Stimulated activated CD8-positive, alpha-beta memory T cell treated with anti-CD3 and anti-CD28 coated beads, Interleukin-15, amount 100 ng/mL, for 1 hour (primary cell): ENCODE data around the gene ST6GAL1.
A peak's percentile ranks its signal among the peaks of the same experiment; 100 is the strongest.
"Not testable (repeated sequence)": the region's sequence is repeated elsewhere in the genome, so short reads cannot be mapped to it uniquely, and the experiment has no call there.

Source experiments
- DNase-seq: peaks from one replicate; pipeline ENCODE4 v3.0.0-alpha.2; 2020; ENCODE audit warnings: low read depth

Gene ST6GAL1, protein sequence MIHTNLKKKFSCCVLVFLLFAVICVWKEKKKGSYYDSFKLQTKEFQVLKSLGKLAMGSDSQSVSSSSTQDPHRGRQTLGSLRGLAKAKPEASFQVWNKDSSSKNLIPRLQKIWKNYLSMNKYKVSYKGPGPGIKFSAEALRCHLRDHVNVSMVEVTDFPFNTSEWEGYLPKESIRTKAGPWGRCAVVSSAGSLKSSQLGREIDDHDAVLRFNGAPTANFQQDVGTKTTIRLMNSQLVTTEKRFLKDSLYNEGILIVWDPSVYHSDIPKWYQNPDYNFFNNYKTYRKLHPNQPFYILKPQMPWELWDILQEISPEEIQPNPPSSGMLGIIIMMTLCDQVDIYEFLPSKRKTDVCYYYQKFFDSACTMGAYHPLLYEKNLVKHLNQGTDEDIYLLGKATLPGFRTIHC

DNA sequence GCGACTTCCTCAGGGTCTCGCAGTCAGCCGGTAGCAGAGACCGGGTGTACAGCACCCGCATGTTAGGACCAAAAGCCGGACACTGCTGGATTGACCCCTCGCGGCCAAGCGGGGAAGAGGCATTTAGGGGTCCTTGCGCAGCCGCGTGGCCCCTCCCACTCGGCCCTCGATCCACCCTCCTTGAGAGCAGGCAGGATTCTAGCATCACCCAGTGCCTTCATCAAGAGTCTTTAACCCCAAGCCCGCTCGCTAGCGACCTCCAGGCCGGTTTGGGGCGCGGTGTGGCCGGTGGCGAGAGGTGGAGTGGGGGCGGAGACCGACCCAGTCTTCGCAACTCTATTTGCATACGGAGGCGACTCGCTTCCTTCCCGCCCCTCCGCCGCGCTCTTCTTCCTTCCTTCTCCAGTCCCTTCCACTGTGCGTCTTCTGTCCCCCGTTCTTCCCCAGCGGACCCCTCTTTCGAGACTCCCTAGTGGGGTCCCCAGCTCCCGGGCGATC is at the start of gene ST6GAL1:
Gene ST6GAL1 (plus strand): TSS at position 384 of the 498 bp plus-strand sequence. CDS start 112,178 bp downstream, outside the sequence.
- DNase-seq: peak; percentile 29

DNA sequence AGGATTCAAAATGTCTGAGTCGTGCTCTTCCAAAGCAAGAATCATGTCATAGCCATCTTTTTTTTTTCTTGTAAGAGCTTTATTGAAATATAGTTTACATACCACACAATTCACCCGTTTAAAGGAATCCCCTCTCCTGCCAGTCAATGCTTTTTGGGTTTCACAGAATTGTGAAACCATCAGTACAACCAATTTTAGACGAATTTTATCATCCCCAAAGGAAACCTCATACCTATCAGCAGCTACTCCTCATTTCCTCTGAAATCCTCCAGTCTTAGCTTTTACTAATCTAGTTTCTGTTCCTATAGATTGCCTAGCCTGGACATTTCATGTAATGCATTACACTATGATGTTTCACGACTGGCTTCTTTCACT is 48.2 kb upstream of the ST6GAL1 start:
- DNase-seq: no peak

DNA sequence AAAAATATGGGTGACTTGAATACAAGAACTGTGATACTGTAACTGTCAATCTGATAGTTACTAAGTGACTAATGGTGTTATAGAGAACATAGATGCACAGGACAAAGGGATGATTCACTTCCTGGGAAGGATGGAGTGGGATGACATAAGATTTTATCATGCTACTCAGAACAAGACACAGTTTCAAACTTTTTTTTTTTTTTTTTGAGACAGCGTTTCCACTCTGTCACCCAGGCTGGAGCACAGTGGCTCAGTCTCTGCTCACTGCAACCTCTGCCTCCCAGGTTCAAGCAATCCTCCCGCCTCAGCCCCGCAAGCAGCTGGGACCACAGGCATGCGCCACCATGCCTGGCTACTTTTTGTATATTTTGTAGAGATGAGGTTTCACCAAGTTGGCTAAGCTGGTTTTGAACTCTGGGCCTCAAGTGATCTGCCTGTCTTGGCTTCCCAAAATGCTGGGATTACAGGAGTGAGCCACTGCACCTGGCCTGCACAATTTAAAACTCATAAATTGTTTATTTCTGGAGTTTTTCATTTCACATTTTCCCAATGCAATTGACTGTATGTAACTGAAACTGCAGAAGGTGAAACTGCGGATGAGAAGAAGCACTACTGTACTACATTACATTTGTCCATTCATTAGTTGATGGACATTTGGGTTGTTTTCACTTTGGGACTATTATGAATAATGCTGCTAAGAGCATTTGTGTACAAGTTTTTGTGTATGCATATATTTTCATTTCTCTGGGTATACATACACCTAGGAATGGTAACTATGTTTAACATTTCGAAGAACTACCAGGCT is 47.2 kb upstream of the ST6GAL1 start:
- no peak for DNase-seq

DNA sequence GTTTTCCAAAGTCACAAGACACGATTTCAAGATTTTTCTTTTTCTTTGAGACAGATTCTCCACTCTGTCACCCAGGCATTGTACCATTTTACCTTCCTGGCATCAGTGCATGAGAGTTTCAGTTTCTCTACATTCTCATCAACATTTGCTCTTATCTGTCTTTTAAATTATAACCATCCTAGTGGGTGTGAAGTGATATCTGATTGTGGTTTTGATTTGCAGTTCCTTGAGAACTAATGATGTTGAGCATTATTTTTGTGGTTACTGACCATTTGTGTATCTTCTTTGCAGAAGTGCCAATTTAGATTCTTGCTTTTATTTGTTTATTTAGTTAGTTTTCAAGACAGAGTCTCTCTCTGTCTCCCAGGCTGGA is 46.7 kb upstream of the ST6GAL1 start:
- no peak for DNase-seq

DNA sequence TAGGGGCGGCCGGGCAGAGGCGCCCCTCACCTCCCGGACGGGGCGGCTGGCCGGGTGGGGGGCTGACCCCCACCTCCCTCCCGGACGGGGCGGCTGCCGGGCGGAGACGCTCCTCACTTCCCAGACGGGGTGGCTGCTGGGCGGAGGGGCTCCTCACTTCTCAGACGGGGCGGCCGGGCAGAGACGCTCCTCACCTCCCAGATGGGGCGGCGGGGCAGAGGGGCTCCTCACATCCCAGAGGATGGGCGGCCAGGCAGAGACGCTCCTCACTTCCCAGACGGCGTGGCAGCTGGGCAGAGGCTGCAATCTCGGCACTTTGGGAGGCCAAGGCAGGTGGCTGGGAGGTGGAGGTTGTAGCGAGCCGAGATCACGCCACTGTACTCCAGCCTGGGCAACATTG is 45.5 kb upstream of the ST6GAL1 start:
- DNase-seq: not testable (repeated sequence)

DNA sequence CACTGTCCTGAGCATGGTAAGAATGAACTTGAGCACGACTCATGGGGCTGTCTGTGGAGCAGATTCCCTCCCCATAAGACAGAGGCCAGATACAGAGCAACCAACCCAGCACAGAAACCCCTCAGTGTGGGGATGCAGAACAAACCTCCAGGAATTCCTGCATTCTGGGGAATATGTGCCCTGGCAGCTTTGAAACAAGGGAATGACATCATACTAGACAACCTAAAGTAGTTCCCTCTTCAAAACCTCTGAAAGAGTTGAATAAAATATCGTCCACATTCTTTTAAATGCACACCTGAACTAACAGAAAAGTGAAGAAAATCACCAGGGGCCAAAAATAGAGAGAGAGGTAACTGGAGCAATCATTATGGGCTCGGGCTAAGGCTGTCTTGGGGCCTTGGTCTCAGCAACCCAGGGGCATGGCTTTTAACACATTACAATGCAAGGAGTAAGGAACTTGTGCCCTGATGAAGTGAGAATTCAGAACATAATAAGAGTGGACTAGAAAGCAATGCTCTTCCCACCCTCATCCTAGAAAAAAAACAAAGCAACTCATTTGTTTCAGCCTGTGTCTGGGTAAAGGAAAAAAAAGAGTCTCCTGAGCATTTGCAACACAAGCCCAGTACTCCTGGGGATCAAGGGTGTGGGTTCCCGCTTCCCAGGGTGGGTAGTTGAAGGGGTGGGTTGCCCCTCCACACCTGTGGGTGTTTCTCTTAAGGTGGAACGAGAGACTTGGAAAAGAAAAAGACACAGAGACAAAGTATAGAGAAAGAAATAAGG is 43.9 kb upstream of the ST6GAL1 start:
- DNase-seq: no peak

DNA sequence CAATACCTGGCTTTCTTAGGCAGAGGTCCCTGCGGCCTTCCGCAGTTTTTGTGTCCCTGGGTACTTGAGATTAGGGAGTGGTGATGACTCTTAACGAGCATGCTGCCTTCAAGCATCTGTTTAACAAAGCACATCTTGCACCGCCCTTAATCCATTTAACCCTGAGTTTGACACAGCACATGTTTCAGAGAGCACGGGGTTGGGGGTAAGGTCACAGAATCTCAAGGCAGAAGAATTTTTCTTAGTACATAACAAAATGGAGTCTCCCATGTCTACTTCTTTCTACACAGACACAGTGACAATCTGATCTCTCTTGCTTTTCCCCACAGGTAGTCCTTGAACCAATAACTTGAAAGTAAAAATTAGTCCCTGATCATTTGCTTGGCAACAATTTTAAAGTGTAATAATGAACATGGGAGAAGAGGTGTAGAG is 42.8 kb upstream of the ST6GAL1 start:
- not testable (repeated sequence) for DNase-seq

DNA sequence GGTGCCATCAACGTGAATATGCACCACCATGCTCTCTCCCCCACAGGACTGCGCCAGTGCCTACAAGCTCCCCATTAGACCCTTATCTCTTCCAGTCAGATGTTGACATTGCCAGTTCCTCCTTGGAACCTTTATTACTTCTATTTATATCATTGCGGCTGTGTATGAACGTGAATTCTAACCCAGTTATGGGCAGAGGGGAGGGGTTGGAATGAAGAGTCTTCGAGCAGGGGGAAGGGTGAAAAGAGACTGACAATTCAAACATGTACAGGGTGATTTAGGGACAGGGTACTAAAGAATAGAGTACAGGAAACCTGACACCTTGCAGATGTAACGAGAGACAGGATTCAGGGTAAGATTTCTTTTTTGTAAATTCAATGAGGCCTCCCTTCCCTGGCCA is 41.8 kb upstream of the ST6GAL1 start:
- no peak for DNase-seq

DNA sequence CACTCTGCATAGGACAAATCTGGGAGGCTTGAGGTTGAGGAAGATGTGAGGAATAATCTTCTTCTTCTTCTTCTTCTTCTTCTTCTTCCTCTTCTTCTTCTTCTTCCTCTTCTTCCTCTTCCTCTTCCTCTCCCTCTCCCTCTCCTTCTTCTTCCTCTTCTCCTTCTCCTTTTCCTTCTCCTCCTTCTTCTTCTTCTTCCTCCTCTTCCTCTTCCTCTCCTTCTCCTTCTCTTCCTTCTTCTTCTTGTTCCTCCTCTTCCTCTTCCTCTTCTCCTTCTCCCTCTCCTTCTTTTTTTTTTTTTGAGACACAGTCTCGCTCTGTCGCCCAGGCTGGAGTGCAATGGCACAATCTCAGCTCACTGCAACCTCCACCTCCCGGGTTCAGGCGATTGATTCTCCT is 40.6 kb upstream of the ST6GAL1 start:
- not testable (repeated sequence) for DNase-seq

DNA sequence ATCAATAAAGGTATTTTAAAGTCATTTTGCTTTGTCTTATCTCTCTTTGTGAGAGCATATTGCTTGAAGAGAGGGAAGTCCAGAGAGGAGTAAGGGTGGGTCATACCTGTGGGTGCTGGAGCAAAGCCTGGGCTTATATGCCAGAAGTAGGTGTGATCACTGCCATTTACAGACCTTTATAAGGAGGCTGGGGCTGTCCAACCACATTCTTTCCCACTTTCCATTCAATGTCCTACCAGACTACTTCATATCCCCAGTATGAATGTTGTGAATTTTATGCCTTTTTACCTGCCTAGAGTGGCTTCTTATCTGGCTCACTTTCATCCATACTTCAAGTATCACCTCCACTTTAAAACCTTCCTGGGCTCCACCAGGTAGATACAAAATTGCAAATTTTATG is 39.4 kb upstream of the ST6GAL1 start:
- no peak for DNase-seq

DNA sequence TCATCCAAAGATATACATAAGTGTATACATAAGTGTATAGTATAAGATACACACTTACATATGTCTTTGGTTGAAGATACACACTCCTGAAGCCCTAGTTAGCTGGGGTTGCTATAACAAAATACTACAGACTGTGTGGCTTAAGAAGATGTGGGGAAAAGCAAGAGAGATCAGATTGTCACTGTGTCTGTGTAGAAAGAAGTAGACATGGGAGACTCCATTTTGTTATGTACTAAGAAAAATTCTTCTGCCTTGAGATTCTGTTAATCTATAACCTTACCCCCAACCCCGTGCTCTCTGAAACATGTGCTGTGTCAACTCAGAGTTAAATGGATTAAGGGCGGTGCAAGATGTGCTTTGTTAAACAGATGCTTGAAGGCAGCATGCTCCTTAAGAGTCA is 37.3 kb upstream of the ST6GAL1 start:
- not testable (repeated sequence) for DNase-seq

DNA sequence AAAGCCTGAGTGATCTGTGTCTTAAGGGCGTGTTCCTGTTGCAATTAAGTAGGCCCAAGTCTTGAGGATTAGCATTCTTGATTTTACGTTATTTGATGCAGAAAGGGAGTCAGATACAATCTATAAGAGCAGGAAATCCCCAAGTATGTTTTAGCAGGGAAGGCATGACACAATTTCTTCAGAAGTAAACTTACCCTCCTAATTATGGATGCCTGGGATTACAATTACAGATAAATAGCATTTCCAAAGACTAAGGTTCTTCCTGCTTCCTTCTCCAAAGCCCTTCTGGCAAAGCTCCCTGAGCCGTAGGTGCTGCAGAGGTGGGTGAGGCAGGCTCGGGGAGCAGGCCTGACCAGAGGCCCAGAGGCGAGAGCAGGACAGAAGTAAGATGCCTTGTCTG is 34.9 kb upstream of the ST6GAL1 start:
- DNase-seq: no peak

DNA sequence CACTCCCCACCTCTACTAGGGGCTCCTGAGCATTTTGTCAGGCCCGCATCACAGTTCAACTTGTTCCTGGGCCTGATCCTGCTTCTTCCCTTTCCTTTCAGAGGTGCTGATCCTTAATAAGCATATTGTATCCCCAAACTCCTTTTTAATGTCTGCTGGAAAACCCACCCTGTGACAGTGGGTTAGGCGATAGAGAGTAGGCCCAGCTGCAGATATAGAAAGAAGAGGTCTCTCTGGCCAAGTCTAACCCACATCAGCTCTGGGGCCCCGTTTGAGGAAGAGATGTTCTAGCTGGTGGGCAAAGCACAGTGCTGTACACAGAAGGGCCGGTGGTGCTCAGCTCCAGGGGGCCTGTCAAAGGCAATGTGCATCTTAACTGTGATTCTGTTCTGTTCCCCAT is 34.3 kb upstream of the ST6GAL1 start:
- DNase-seq: no peak

DNA sequence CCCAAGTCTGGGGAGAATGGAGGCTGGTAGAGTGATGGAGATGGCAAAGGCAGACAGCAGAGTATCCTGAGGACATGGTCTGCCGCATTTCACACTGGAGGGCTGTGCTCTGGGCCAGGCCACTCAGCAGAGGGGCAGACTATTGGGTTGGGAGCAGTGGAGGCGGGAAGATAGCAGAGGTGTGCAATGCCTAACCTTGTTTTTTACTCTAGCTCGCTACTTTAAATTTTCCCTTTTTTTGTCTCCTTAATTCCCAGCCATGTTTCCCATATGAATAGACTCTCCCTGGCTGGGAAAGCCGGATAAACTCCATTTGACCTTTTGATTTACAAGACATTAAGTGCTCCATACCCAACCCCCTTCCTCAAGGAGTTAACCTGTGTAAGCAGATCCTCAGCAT is 33.5 kb upstream of the ST6GAL1 start:
- no peak for DNase-seq

DNA sequence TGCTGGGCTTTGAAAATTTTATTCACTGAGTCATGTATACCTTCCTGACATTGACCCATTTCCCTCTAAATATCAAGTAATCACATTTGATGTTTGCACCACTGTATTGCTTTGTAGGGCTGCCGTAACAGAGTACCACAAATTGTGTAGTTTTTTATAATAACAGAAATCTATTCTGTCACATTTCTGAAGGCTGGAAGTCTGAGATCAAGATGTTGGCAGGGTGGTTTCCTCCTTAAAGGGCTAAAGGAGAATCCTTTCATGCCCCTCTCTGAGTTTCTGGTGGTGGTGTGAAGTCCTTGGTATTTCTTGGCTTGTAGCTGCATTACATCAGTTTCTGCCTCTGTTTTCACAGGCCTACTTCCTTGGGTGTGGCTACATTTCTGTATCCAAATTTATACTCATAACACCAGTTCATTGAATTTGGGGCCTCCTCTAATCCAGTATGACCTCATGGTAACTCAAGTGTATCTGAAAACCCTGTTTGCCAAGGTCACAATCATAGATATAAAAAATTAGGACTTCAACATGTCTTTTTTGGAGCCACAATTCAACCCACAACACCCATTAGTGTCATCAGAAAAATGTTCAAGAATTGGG is 29.1 kb upstream of the ST6GAL1 start:
- DNase-seq: no peak

DNA sequence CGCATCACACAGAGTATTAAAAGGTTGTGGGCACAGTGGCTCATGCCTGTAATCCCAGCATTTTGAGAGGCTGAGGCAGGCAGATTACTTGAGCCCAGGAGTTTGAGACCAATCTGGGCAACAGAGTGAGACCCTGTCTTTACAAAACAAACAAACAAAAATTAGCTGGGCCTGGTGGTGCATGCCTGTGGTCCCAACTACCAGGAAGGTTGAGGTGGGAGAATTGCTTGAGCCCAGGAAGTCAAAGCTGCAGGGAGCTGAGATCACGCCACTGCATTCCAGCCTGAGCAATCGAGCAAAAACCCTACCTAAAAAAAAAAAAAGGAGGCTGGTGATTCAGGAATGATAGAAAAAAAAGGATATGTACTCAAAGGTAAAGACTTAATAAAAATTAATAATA is 28.2 kb upstream of the ST6GAL1 start:
- no peak for DNase-seq

DNA sequence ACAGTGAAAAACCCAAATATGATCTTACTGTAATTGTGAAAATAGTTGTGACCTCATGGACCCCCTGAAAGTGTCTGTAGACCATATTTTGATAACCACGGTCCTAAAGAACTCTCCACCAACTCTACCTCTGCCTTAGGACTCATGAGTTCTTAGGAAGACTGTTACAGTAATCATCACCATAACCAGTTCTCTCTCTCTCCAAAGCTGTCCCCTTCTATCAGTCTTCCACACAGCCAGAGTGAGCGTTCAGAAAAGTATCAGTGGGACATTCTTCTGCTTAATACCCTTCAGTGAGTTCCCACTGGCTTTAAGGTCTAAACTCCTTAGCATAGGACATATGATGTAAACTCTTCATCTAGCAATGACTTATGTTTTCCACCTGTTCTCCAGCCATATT is 27.6 kb upstream of the ST6GAL1 start:
- DNase-seq: no peak

DNA sequence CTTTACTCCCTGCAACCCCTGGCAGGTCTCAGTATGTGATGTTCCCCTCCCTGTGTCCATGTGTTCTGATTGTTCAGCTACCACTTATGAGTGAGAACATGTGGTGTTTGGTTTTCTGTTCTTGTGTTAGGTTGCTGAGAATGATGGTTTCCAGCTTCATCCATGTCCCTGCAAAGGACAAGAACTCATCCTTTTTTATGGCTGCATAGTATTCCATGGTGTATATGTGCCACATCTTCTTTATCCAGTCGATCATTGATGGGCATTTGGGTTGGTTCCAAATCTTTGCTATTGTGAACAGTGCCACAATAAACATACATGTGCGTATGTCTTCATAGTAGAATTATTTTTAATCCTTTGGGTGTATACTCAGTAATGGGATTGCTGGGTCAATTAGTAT is 26.6 kb upstream of the ST6GAL1 start:
- not testable (repeated sequence) for DNase-seq

DNA sequence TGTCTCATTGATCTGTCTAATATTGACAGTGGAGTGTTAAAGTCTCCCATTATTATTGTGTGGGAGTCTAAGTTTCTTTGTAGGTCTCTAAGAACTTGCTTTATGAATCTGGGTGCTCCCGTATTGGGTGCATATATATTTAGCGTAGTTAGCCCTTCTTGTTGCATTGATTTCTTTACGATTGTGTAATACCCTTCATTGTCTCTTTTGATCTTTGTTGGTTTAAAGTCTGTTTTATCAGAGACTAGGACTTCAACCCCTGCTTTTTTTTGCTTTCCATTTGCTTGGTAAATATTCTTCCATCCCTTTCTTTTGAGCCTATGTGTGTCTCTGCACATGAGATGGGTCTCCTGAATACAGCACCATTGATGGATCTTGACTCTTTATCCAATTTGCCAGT is 23.3 kb upstream of the ST6GAL1 start:
- DNase-seq: not testable (repeated sequence)

DNA sequence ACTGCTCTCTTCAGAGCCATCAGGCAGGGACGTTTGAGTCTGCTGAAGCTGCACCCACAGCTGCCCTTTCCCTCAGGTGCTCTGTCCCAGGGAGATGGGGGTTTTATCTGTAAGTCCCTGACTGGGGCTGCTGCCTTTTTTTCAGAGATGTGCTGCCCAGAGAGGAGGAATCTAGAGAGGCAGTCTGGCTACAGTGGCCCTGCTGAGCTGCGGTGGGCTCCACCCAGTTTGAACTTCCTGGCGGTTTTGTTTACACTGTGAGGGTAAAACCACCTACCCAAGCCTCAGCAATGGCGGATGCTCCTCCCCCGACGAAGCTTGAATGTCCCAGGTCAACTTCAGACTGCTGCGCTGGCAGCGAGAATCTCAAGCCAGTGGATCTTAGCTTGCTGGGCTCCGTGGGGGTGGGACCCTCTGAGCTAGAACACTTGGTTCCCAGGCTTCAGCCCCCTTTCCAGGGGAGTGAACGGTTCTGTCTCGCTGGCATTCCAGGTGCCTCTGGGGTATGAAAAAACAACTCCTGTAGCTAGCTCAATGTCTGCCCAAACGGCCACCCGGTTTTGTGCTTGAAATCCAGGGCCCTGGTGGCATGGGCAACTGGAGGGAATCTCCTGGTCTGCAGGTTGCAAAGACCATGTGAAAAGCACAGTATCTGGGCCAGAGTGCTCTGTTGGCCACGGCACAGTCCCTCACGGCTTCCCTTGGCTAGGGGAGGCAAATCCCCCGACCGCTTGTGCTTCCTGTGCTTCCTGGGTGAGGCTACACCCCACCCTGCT is 21.1 kb upstream of the ST6GAL1 start:
- peak; percentile 61 for DNase-seq
